GM12878 (cell line): Measurements from ENCODE around the gene RGS2. TPM values are rescaled to one million over a fixed set of nuclear protein-coding genes. Genes with fewer than 3 reads are reported as not detected.

Experiments used
- ATAC-seq: fragments of 200-7000 bp; cut with Tn5 transposase; 3 replicates; pipeline ENCODE4 v1.9.1; 2020; ENCODE audit warnings: mild to moderate bottlenecking, moderate library complexity
- BruUV-seq: library from RNA; stranded (reverse); fragments of 400-500 nt; replicated peaks from 2 replicates; lab custom pipeline; 2021; lab: Mats Ljungman, UMichigan
- CTCF ChIA-PET: fragments of 300-600 bp; sonication (Branson Sonifier 250); formaldehyde crosslinking; extraction: SDS; loops from one replicate; lab custom pipeline; 2021; ENCODE audit warnings: inconsistent platforms; lab: Yijun Ruan, JAX
- POLR2A ChIA-PET: fragments of 350-600 bp; formaldehyde crosslinking; extraction: SDS; loops from one replicate; lab custom pipeline; 2021; ENCODE audit warnings: inconsistent platforms; lab: Charles Lee
- RAD21 ChIA-PET: fragments of 300-600 bp; sonication (Branson Sonifier 250); formaldehyde crosslinking; loops from one replicate; lab custom pipeline; 2023; ENCODE audit warnings: antibody characterized with exemption; ENCODE audit not compliant: unreplicated experiment; lab: Charles Lee
- SMC1A ChIA-PET: fragments of 300-600 bp; sonication (Branson Sonifier 250); formaldehyde crosslinking; loops from one replicate; lab custom pipeline; 2023; ENCODE audit not compliant: unreplicated experiment, uncharacterized antibody; lab: Charles Lee
- DNase-seq: peaks from one replicate; pipeline ENCODE4 v3.0.0-alpha.2; 2011; ENCODE audit warnings: low read depth, low spot score
- FAIRE-seq: peaks from 3 replicates; lab custom pipeline; 2011; peaks lifted over from hg19 to GRCh38; lab: Jason Lieb, UNC
- H2AFZ ChIP-seq: 2 replicates; pipeline ENCODE4 v1.6.0; 2011; ENCODE audit warnings: low read depth, low read length, control low read depth; ENCODE audit not compliant: control insufficient read depth
- H3K27ac ChIP-seq: 2 replicates; pipeline ENCODE4 v1.5.1; 2011; ENCODE audit warnings: control low read depth; ENCODE audit not compliant: control insufficient read depth, insufficient read depth
- H3K27me3 ChIP-seq, 2 experiments: replicated peaks in 1 of 2; 2 replicates each; pipeline versions ENCODE4 v1.6.0 to v1.6.1; 2011; ENCODE audit warnings: low read length in 1 of 2; ENCODE audit not compliant: control insufficient read depth in 2 of 2, insufficient read depth in 2 of 2
- H3K36me3 ChIP-seq, 2 experiments: 2 replicates each; pipeline ENCODE4 v1.5.1; 2011; ENCODE audit warnings: low read length in 1 of 2; ENCODE audit not compliant: control insufficient read depth in 2 of 2, insufficient read depth in 2 of 2
- H3K4me1 ChIP-seq: 2 replicates; pipeline ENCODE4 v1.6.1; 2011; ENCODE audit warnings: mild to moderate bottlenecking, low read length, moderate library complexity, mixed read lengths; ENCODE audit not compliant: control insufficient read depth, insufficient read depth
- H3K4me2 ChIP-seq: 2 replicates; pipeline ENCODE4 v1.6.0; 2011; ENCODE audit warnings: control low read depth; ENCODE audit not compliant: control insufficient read depth, insufficient read depth
- H3K4me3 ChIP-seq: fragments of 200-600 bp; sonication (generic); 2 replicates; pipeline ENCODE4 v1.5.1; 2016
- H3K79me2 ChIP-seq: 2 replicates; pipeline ENCODE4 v1.6.0; 2011; ENCODE audit warnings: low read length; ENCODE audit not compliant: control insufficient read depth, insufficient read depth
- H3K9ac ChIP-seq: 2 replicates; pipeline ENCODE4 v1.8.0; 2011; ENCODE audit warnings: low read length, control low read depth, mixed read lengths; ENCODE audit not compliant: control insufficient read depth, insufficient read depth
- H3K9me3 ChIP-seq: replicated peaks from 3 replicates; pipeline ENCODE4 v1.5.1; 2011; ENCODE audit warnings: mild to moderate bottlenecking, low read length; ENCODE audit not compliant: control insufficient read depth, insufficient read depth
- H4K20me1 ChIP-seq: 2 replicates; pipeline ENCODE4 v1.6.0; 2011; ENCODE audit not compliant: control insufficient read depth, insufficient read depth
- BCL3 ChIP-seq: IDR thresholded peaks from 2 replicates; pipeline ENCODE4 v1.6.1; 2011; ENCODE audit warnings: borderline replicate concordance, low read depth, mild to moderate bottlenecking, moderate library complexity, low read length; ENCODE audit not compliant: insufficient read depth, poor library complexity, severe bottlenecking
- CEBPZ ChIP-seq: fragments of 150-350 bp; IDR thresholded peaks from 2 replicates; pipeline ENCODE4 v1.6.1; 2016; ENCODE audit warnings: low read depth, low read length
- CHD2 ChIP-seq: IDR thresholded peaks from 2 replicates; pipeline ENCODE4 v1.6.1; 2011; ENCODE audit warnings: low read depth, low read length, improper control_type of control experiment, borderline replicate concordance
- NBN ChIP-seq: fragments of 450-650 bp; IDR thresholded peaks from 2 replicates; pipeline ENCODE4 v1.6.1; 2016
- PAX5 ChIP-seq: IDR thresholded peaks from 2 replicates; pipeline ENCODE4 v1.6.1; 2011; ENCODE audit warnings: low read depth, low read length, borderline replicate concordance
- SIX5 ChIP-seq: IDR thresholded peaks from 2 replicates; pipeline ENCODE4 v1.6.1; 2011; ENCODE audit warnings: mild to moderate bottlenecking, low read depth, low read length, moderate library complexity; ENCODE audit not compliant: severe bottlenecking
- SP1 ChIP-seq: IDR thresholded peaks from one replicate; pipeline ENCODE4 v1.6.1; 2011; ENCODE audit warnings: low read depth, low read length
- SUZ12 ChIP-seq: fragments of 200-600 bp; sonication (generic); IDR thresholded peaks from one replicate; pipeline ENCODE4 v1.6.1; 2018; ENCODE audit warnings: antibody characterized with exemption, mild to moderate bottlenecking; ENCODE audit not compliant: unreplicated experiment
- in situ Hi-C: fragments of 300-500 bp; cut with MboI; formaldehyde crosslinking; loops from 9 replicates; pipeline ENCODE4 v1.14.3; 2018; ENCODE audit warnings: mixed read lengths
- intact Hi-C: fragments of 100-400 bp; cut with micrococcal nuclease; formaldehyde crosslinking; loops from one replicate; pipeline ENCODE4 v1.14.2; 2022; ENCODE audit not compliant: unreplicated experiment
- polyA plus RNA-seq, 11 experiments: library from polyadenylated mRNA; depleted of rRNA in 4 of 11; unstranded in 6 of 11; stranded (reverse) in 5 of 11; fragments of >200 nt; fragmentation: Nextera tagmentation in 4 of 11; fragmentation: Illumina TruSeq in 1 of 11; extraction: Ambion mirVana in 4 of 11; extraction: Trizol in 1 of 11; gene quantifications; 1 replicate in 1 of 11; 2 replicates in 10 of 11; pipeline versions ENCODE4 v1.2.1 to v1.2.3, GENCODE V29; 2011 to 2016; ENCODE audit warnings: inconsistent platforms in 2 of 11, missing spikeins in 2 of 11, low read depth in 1 of 11
- total RNA-seq, 4 experiments: library from RNA; depleted of rRNA in 3 of 4; stranded (reverse); fragments of >200 nt in 3 of 4; fragmentation: Illumina TruSeq in 1 of 4; extraction: Trizol in 1 of 4; gene quantifications; 2 replicates each; pipeline versions ENCODE4 v1.2.1 to v1.2.3, GENCODE V29; 2013 to 2021
- TF ChIP-seq, protein P1 (sequence below): fragments of 150-350 bp; IDR thresholded peaks from 2 replicates; pipeline ENCODE4 v1.6.1; 2014; ENCODE audit warnings: mild to moderate bottlenecking, low read depth, low read length
- TF ChIP-seq, protein P2 (sequence below): fragments of 450-650 bp; IDR thresholded peaks from 2 replicates; pipeline ENCODE4 v1.6.1; 2018; ENCODE audit warnings: borderline replicate concordance, mild to moderate bottlenecking; ENCODE audit not compliant: partially characterized antibody

RGS2 gene
- total and polyA plus RNA-seq, 10 of the 15 experiments (the other 5 are each of a cell fraction or from before 2014, with no cell fraction given) = 0.27 to 2.3 (median 0.98) TPM

- Histone ChIP-seq H3K9me3 (no peaks in the 10 kb centered on the region), H3K9ac (no peak overlapping the region), H2AFZ (no peak overlapping the region), H3K27ac (no peak overlapping the region), H3K79me2 (no peaks in the 10 kb centered on the region), H3K4me1 (no peaks in the 10 kb centered on the region), H4K20me1 (no peaks in the 10 kb centered on the region), H3K36me3 (no peaks in the 10 kb centered on the region), H3K4me2 (no peak overlapping the region), H3K27me3 (no peaks in the 10 kb centered on the region), H3K4me3 (no peak overlapping the region)
- ChIA-PET RAD21 (no interaction called here), POLR2A (no interaction called here), CTCF (no interaction called here), SMC1A (no interaction called here)
- in situ Hi-C loops (no loop called here), intact Hi-C loops (no loop called here)
- ATAC-seq (no peak), FAIRE-seq (no peak), DNase-seq (no peak)
- TF ChIP-seq BCL3 = no peak
- TF ChIP-seq, protein P1, sequence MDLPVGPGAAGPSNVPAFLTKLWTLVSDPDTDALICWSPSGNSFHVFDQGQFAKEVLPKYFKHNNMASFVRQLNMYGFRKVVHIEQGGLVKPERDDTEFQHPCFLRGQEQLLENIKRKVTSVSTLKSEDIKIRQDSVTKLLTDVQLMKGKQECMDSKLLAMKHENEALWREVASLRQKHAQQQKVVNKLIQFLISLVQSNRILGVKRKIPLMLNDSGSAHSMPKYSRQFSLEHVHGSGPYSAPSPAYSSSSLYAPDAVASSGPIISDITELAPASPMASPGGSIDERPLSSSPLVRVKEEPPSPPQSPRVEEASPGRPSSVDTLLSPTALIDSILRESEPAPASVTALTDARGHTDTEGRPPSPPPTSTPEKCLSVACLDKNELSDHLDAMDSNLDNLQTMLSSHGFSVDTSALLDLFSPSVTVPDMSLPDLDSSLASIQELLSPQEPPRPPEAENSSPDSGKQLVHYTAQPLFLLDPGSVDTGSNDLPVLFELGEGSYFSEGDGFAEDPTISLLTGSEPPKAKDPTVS = no peak
- no peak for TF ChIP-seq CEBPZ
- TF ChIP-seq PAX5 = no peak
- TF ChIP-seq NBN = no peak
- TF ChIP-seq, protein P2, sequence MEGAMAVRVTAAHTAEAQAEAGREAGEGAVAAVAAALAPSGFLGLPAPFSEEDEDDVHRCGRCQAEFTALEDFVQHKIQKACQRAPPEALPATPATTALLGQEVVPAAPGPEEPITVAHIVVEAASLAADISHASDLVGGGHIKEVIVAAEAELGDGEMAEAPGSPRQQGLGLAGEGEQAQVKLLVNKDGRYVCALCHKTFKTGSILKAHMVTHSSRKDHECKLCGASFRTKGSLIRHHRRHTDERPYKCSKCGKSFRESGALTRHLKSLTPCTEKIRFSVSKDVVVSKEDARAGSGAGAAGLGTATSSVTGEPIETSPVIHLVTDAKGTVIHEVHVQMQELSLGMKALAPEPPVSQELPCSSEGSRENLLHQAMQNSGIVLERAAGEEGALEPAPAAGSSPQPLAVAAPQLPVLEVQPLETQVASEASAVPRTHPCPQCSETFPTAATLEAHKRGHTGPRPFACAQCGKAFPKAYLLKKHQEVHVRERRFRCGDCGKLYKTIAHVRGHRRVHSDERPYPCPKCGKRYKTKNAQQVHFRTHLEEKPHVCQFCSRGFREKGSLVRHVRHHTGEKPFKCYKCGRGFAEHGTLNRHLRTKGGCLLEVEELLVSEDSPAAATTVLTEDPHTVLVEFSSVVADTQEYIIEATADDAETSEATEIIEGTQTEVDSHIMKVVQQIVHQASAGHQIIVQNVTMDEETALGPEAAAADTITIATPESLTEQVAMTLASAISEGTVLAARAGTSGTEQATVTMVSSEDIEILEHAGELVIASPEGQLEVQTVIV = no peak
- TF ChIP-seq SIX5 = no peak
- no peak for TF ChIP-seq SP1
- TF ChIP-seq SUZ12 = no peak
- no peak for TF ChIP-seq CHD2
- no TSS peak for BruUV-seq
Observed at GRCh38 chr1:192794768-192795035, 14.1 kb upstream of the RGS2 start.
